Measurements from ENCODE around the gene TRRAP. TPM values are rescaled to one million over a fixed set of nuclear protein-coding genes. Genes with fewer than 3 reads are reported as not detected.

The TRRAP gene
- total and polyA plus RNA-seq, 10 donors, result 8.4 to 73.4 (median 57.5) TPM

DNA sequence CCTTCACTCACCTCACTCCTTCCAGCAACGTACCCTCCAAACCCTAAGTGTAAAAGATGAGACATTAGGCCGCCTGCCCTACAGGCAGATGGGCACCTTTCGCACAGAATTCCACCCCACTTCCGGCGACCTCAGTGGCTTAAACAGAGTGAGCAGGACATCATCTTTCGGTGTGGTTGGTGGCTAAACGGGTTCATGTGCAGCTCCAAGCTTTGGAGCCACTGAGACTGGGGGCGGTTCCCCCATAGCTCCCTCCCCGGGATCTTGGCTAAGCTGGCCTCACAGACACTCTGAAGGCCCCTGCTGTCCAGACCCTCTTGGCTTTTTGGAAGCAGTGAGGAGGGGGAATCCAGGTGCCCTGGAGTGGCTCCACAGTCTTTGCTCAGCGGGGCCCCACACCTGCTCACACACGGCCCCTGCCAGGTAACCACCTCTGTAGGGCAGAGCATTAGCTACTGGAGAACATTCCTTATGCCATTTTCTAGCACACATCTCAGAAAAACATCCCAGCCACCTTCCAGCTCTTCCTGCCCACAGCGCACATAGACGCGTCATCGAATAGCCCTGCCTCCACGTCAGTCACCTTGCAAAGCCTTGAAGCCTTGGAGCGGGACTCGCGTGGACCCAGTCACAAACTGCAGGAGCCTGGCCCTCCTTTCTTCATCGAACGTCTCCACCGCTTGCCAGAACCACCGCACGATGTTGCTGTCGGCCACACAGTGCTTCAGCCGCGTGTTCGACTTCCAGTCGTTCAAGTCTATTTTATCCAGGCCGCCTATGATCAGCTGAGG is 156.8 kb downstream of the TRRAP start:
- H3K27me3 ChIP-seq (replicated peaks in 1 of 7), result no peaks in the 10 kb centered on the region
- no peak overlapping the region for H3K27ac ChIP-seq
- H3K4me1 ChIP-seq, result peaks cover 0 to 2% (median under 1%) of the 10 kb centered on the region in 6 donors
- no peaks in the 10 kb centered on the region for H3K9me3 ChIP-seq
- no peak for DNase-seq
- 94 to 96% (median 94%) methylated on average over 28 to 30 of the region's 30 CpGs for WGBS, 5 donors
- intact Hi-C loops (cut with DNase I; ENCODE audit: low total_unique reads), result no loop called here
- H3K4me3 ChIP-seq, result no peak overlapping the region
- H3K36me3 ChIP-seq, result peaks cover 7 to 100% (median 98%) of the 10 kb centered on the region in 6 donors
- peak in 1 of 3 donors; percentile 59 for TF ChIP-seq POLR2AphosphoS5 (IDR thresholded peaks at IDR 0.05)
- no peak for TF ChIP-seq POLR2A (IDR thresholded peaks at IDR 0.05)

GRCh38 chr7:99035723-99036545 is 157.6 kb downstream of the TRRAP start:
- H3K4me1 ChIP-seq, result peaks cover 0 to 10% (median 7%) of the 10 kb centered on the region in 6 donors
- TF ChIP-seq POLR2A (IDR thresholded peaks at IDR 0.05), result no peak
- TF ChIP-seq POLR2AphosphoS5 (IDR thresholded peaks at IDR 0.05), result no peak
- TF ChIP-seq, protein P1, sequence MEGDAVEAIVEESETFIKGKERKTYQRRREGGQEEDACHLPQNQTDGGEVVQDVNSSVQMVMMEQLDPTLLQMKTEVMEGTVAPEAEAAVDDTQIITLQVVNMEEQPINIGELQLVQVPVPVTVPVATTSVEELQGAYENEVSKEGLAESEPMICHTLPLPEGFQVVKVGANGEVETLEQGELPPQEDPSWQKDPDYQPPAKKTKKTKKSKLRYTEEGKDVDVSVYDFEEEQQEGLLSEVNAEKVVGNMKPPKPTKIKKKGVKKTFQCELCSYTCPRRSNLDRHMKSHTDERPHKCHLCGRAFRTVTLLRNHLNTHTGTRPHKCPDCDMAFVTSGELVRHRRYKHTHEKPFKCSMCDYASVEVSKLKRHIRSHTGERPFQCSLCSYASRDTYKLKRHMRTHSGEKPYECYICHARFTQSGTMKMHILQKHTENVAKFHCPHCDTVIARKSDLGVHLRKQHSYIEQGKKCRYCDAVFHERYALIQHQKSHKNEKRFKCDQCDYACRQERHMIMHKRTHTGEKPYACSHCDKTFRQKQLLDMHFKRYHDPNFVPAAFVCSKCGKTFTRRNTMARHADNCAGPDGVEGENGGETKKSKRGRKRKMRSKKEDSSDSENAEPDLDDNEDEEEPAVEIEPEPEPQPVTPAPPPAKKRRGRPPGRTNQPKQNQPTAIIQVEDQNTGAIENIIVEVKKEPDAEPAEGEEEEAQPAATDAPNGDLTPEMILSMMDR (IDR thresholded peaks at IDR 0.05 in 8 of 11, conservative IDR thresholded peaks at IDR 0.05 in 3 of 11), result no peak
- WGBS, 5 donors, result 84 to 90% (median 89%) methylated on average over 26 of the region's 26 CpGs
- no peaks in the 10 kb centered on the region for H3K27me3 ChIP-seq (replicated peaks in 1 of 7)
- intact Hi-C loops (cut with DNase I; ENCODE audit: low total_unique reads), result no loop called here
- no peaks in the 10 kb centered on the region for H3K9me3 ChIP-seq
- no peak for DNase-seq
- H3K27ac ChIP-seq, result no peak overlapping the region
- H3K4me3 ChIP-seq, result no peak overlapping the region
- H3K36me3 ChIP-seq, result peaks cover 7 to 100% (median 95%) of the 10 kb centered on the region in 6 donors

GRCh38 chr7:99036546-99037111 is 158.3 kb downstream of the TRRAP start:
- Histone ChIP-seq H3K27me3 (replicated peaks in 1 of 7) (no peaks in the 10 kb centered on the region), H3K4me1 (peaks cover 0 to 17% (median 7%) of the 10 kb centered on the region in 6 donors), H3K4me3 (no peak overlapping the region), H3K36me3 (peaks cover 7 to 100% (median 96%) of the 10 kb centered on the region in 6 donors), H3K27ac (no peak overlapping the region), H3K9me3 (no peaks in the 10 kb centered on the region)
- TF ChIP-seq POLR2A (IDR thresholded peaks at IDR 0.05), result no peak
- TF ChIP-seq, protein P1 (IDR thresholded peaks at IDR 0.05 in 8 of 11, conservative IDR thresholded peaks at IDR 0.05 in 3 of 11), result peak in 2 of 11 experiments; percentile 10 to 16
- 79 to 92% (median 89%) methylated on average over 11 of the region's 11 CpGs for WGBS, 5 donors
- no peak for DNase-seq
- intact Hi-C loops (cut with DNase I; ENCODE audit: low total_unique reads), result no loop called here

DNA sequence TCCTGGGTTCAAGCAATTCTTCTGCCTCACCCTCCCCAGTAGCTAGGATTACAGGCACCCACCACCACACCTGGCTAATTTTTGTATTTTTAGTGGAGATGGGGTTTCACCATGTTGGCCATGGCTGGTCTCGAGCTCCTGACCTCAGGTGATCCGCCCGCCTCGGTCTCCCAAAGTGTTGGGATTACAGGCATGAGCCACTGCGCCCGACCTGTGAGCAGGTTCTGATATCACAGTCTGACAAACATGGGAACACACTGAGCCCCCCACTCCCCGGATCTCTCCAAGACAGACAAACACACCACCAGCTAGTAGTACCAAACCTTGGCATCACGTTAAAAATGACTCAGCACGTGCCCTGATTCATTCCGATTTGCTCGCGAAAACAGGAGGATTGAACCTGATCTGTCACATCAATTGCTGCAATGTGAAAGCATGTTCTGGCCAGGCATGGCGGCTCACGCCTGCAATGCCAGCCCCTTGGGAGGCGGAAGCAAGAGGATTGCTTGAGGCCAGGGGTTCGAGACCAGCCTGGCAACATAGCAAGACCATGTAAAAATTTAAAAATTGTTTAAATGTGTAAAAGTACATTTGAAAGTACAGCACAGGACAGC is 159.1 kb downstream of the TRRAP start:
- no peak overlapping the region for H3K4me3 ChIP-seq
- DNase-seq, result no peak
- no peak overlapping the region for H3K27ac ChIP-seq
- intact Hi-C loops (cut with DNase I; ENCODE audit: low total_unique reads), result no loop called here
- H3K9me3 ChIP-seq, result no peaks in the 10 kb centered on the region
- H3K36me3 ChIP-seq, result peaks cover 7 to 100% (median 92%) of the 10 kb centered on the region in 6 donors
- 96 to 98% (median 98%) methylated on average over 16 of the region's 16 CpGs for WGBS, 5 donors
- peaks cover 0 to 18% (median 7%) of the 10 kb centered on the region in 6 donors for H3K4me1 ChIP-seq
- TF ChIP-seq POLR2A (IDR thresholded peaks at IDR 0.05), result no peak
- TF ChIP-seq POLR2AphosphoS5 (IDR thresholded peaks at IDR 0.05), result no peak
- TF ChIP-seq, protein P1 (IDR thresholded peaks at IDR 0.05 in 8 of 11, conservative IDR thresholded peaks at IDR 0.05 in 3 of 11), result no peak
- no peaks in the 10 kb centered on the region for H3K27me3 ChIP-seq (replicated peaks in 1 of 7)
